ENCODE measurements around the gene FAM120B. TPM values are rescaled to one million over a fixed set of nuclear protein-coding genes. Genes with fewer than 3 reads are reported as not detected.

The FAM120B gene
- total RNA-seq, 1 experiment from 2014 or later: 15.2 TPM

DNA sequence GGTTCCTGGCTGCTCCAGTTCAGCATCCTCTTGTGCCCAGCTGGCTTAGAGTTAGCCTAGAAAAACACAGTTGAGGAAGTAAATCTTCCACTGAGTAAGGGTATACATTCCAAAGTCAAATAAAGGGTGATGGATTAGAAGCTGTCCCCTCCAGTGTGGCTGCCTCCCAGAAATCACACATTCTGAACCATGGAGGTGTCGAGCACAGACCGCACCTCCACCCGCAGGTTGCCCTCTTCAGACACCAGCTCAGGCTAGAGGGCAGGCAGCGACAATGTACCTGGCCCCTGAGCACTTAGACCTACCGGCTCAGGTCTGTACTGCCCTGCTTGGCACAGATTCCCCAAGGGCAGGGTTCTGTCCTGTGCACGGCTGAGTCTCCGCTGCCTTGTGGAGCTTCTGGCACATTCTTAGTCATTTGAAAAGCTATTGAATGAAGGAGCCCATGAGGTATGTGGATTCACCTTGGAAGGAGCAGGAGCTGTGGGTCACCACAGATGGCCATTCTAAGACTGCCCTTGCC is 118.1 kb downstream of the FAM120B start:
- no peaks in the 10 kb centered on the region for H3K36me3 Mint-ChIP-seq
- H3K27ac Mint-ChIP-seq: no peak overlapping the region
- H3K4me1 Mint-ChIP-seq: peaks cover 23% of the 10 kb centered on the region
- TF ChIP-seq, protein P1, sequence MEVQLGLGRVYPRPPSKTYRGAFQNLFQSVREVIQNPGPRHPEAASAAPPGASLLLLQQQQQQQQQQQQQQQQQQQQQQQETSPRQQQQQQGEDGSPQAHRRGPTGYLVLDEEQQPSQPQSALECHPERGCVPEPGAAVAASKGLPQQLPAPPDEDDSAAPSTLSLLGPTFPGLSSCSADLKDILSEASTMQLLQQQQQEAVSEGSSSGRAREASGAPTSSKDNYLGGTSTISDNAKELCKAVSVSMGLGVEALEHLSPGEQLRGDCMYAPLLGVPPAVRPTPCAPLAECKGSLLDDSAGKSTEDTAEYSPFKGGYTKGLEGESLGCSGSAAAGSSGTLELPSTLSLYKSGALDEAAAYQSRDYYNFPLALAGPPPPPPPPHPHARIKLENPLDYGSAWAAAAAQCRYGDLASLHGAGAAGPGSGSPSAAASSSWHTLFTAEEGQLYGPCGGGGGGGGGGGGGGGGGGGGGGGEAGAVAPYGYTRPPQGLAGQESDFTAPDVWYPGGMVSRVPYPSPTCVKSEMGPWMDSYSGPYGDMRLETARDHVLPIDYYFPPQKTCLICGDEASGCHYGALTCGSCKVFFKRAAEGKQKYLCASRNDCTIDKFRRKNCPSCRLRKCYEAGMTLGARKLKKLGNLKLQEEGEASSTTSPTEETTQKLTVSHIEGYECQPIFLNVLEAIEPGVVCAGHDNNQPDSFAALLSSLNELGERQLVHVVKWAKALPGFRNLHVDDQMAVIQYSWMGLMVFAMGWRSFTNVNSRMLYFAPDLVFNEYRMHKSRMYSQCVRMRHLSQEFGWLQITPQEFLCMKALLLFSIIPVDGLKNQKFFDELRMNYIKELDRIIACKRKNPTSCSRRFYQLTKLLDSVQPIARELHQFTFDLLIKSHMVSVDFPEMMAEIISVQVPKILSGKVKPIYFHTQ (CRISPR knock-in tag; IDR thresholded peaks at IDR 0.05): no peak
- TF ChIP-seq HMGXB4 (CRISPR knock-in tag; IDR thresholded peaks at IDR 0.05) (no peak), NFATC4 (CRISPR knock-in tag; IDR thresholded peaks at IDR 0.05) (no peak), KAT7 (CRISPR knock-in tag; IDR thresholded peaks at IDR 0.05; ENCODE audit: borderline replicate concordance) (no peak), IRF1 (CRISPR knock-in tag; IDR thresholded peaks at IDR 0.05) (no peak), IRF2 (CRISPR knock-in tag; IDR thresholded peaks at IDR 0.05; ENCODE audit: borderline replicate concordance, low read depth) (no peak), ATF3 (CRISPR knock-in tag; conservative IDR thresholded peaks at IDR 0.05) (no peak), ZNF138 (CRISPR knock-in tag; conservative IDR thresholded peaks at IDR 0.05) (no peak)
- TF ChIP-seq, protein P2, sequence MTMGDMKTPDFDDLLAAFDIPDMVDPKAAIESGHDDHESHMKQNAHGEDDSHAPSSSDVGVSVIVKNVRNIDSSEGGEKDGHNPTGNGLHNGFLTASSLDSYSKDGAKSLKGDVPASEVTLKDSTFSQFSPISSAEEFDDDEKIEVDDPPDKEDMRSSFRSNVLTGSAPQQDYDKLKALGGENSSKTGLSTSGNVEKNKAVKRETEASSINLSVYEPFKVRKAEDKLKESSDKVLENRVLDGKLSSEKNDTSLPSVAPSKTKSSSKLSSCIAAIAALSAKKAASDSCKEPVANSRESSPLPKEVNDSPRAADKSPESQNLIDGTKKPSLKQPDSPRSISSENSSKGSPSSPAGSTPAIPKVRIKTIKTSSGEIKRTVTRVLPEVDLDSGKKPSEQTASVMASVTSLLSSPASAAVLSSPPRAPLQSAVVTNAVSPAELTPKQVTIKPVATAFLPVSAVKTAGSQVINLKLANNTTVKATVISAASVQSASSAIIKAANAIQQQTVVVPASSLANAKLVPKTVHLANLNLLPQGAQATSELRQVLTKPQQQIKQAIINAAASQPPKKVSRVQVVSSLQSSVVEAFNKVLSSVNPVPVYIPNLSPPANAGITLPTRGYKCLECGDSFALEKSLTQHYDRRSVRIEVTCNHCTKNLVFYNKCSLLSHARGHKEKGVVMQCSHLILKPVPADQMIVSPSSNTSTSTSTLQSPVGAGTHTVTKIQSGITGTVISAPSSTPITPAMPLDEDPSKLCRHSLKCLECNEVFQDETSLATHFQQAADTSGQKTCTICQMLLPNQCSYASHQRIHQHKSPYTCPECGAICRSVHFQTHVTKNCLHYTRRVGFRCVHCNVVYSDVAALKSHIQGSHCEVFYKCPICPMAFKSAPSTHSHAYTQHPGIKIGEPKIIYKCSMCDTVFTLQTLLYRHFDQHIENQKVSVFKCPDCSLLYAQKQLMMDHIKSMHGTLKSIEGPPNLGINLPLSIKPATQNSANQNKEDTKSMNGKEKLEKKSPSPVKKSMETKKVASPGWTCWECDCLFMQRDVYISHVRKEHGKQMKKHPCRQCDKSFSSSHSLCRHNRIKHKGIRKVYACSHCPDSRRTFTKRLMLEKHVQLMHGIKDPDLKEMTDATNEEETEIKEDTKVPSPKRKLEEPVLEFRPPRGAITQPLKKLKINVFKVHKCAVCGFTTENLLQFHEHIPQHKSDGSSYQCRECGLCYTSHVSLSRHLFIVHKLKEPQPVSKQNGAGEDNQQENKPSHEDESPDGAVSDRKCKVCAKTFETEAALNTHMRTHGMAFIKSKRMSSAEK (CRISPR knock-in tag; IDR thresholded peaks at IDR 0.05; ENCODE audit: borderline replicate concordance): no peak
- TF ChIP-seq, protein P3, sequence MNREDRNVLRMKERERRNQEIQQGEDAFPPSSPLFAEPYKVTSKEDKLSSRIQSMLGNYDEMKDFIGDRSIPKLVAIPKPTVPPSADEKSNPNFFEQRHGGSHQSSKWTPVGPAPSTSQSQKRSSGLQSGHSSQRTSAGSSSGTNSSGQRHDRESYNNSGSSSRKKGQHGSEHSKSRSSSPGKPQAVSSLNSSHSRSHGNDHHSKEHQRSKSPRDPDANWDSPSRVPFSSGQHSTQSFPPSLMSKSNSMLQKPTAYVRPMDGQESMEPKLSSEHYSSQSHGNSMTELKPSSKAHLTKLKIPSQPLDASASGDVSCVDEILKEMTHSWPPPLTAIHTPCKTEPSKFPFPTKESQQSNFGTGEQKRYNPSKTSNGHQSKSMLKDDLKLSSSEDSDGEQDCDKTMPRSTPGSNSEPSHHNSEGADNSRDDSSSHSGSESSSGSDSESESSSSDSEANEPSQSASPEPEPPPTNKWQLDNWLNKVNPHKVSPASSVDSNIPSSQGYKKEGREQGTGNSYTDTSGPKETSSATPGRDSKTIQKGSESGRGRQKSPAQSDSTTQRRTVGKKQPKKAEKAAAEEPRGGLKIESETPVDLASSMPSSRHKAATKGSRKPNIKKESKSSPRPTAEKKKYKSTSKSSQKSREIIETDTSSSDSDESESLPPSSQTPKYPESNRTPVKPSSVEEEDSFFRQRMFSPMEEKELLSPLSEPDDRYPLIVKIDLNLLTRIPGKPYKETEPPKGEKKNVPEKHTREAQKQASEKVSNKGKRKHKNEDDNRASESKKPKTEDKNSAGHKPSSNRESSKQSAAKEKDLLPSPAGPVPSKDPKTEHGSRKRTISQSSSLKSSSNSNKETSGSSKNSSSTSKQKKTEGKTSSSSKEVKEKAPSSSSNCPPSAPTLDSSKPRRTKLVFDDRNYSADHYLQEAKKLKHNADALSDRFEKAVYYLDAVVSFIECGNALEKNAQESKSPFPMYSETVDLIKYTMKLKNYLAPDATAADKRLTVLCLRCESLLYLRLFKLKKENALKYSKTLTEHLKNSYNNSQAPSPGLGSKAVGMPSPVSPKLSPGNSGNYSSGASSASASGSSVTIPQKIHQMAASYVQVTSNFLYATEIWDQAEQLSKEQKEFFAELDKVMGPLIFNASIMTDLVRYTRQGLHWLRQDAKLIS (CRISPR knock-in tag; IDR thresholded peaks at IDR 0.05; ENCODE audit: borderline replicate concordance): no peak
- TF ChIP-seq, protein P4, sequence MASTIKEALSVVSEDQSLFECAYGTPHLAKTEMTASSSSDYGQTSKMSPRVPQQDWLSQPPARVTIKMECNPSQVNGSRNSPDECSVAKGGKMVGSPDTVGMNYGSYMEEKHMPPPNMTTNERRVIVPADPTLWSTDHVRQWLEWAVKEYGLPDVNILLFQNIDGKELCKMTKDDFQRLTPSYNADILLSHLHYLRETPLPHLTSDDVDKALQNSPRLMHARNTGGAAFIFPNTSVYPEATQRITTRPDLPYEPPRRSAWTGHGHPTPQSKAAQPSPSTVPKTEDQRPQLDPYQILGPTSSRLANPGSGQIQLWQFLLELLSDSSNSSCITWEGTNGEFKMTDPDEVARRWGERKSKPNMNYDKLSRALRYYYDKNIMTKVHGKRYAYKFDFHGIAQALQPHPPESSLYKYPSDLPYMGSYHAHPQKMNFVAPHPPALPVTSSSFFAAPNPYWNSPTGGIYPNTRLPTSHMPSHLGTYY (CRISPR knock-in tag; IDR thresholded peaks at IDR 0.05): no peak
- peak; percentile 19; the same call in 1 of the 2 replicates for ATAC-seq
- CTCF ChIA-PET: interaction anchor here (1.2 to 1.3 kb wide), 4 partner anchors 10 to 92 kb away, joined by 3 to 6 read pairs (median 6); no protein-coding TSS in a partner anchor
- no peak for DNase-seq (ENCODE audit: low spot score)
- H3K27me3 Mint-ChIP-seq (ENCODE audit: low read depth): 0 out of 2 replicates have a peak, but pooled peaks cover 3% of the 10 kb centered on the region
- POLR2A ChIA-PET: no interaction called here
- no peaks in the 10 kb centered on the region for H3K9me3 Mint-ChIP-seq
- H3K4me3 Mint-ChIP-seq: no peak overlapping the region

Data from WTC11 (cell line).